HG03342 (cell line): ENCODE results near the gene ZNF609.

Source experiments
- ATAC-seq: cut with Tn5 transposase; IDR thresholded peaks from one replicate; pipeline ENCODE4 v1.9.1; 2021; ENCODE audit warnings: mild to moderate bottlenecking, moderate library complexity; ENCODE audit not compliant: unreplicated experiment

ZNF609 gene

GRCh38 chr15:64712353-64712752 lies 252.0 kb downstream of the ZNF609 start:
- ATAC-seq: no peak

DNA sequence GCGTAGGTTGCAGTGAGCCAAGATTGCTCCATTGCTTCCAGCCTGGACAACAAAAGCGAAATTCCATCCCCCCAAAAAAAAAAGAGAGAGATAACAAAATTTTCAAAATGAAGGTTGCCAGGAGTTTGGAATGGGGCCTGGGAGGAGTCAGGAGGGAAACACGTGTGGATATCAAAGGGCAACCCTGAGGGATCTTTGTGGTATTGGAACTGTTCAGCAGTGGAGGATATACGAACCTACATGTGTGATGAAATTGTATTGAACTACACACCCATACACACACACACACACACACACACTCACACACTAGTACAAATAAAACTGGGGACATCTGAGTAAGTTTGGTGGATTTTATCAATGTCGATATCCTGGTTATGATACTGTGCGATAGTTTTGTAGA lies 253.2 kb downstream of the ZNF609 start:
- no peak for ATAC-seq

GRCh38 chr15:64716452-64716851 lies 256.1 kb downstream of the ZNF609 start:
- no peak for ATAC-seq

GRCh38 chr15:64717130-64717529 lies 256.8 kb downstream of the ZNF609 start:
- no peak for ATAC-seq

- ATAC-seq: no peak
Measured at GRCh38 chr15:64717735-64718495, 257.5 kb downstream of the ZNF609 start.

- ATAC-seq: no peak
Measured at GRCh38 chr15:64720188-64720587, 259.8 kb downstream of the ZNF609 start.

GRCh38 chr15:64730151-64730550 lies 269.8 kb downstream of the ZNF609 start:
- no peak for ATAC-seq

GRCh38 chr15:64731012-64731804 lies 270.8 kb downstream of the ZNF609 start:
- ATAC-seq: peak; percentile 57

GRCh38 chr15:64731805-64732151 lies 271.4 kb downstream of the ZNF609 start:
- ATAC-seq: no peak

GRCh38 chr15:64732156-64732860 lies 271.9 kb downstream of the ZNF609 start:
- ATAC-seq: no peak
